GM12801 (cell line): ENCODE results near the gene CLEC16A.

Experiments used
- CTCF ChIP-seq: IDR thresholded peaks from one replicate; pipeline ENCODE4 v1.5.1; 2011; ENCODE audit warnings: control low read depth; ENCODE audit not compliant: insufficient read length; ENCODE audit errors: extremely low read depth

CLEC16A gene

DNA sequence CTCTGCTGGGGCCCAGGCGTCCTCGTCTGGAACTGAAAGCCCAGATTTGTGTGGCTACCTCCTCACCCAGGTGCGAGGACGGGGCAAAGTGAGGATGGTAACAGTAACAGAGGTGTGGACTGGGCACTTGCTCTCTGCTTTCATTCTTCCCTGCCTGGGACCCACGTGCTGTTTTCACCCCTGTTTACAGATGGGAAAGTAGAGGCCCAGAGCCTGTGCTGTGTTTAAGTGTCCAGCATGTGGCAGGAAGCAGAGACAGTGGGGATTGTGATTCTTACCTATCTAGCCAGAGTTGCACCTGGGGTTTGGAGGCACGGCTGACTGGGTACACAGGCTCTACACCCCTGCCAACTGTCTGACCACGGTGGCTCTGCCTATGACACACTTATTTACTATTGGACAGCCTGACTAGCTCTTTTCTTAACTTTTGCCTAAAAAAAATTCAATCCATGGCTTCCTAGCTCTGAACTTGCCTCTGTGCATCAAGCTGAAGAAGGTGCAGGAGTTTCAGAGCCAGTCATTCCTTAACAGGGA, 155.4 kb downstream of the CLEC16A start:
- TF ChIP-seq CTCF, result no peak

GRCh38 chr16:11100239-11100750, 155.9 kb downstream of the CLEC16A start:
- TF ChIP-seq CTCF, result no peak

DNA sequence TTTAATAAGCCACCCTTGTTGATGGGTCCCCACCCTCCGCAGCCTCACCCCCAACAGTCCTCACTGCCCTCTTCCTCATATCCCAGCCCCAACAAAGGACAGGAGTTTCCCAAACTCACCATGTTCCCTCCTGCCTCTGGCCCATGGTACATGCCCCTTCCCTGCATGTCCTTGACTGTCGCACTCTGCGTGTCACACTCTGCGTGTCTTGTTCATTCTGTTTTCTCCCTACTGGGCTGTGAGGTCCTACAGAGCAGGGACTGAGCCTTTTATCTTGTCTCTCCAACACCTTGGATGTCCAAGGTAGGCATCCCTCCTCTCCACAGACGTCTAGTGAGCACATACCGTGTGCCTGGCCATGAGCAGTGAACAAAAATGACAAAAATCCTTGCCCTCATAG, 156.9 kb downstream of the CLEC16A start:
- TF ChIP-seq CTCF, result no peak

- TF ChIP-seq CTCF, result no peak
Observed at GRCh38 chr16:11101695-11102522, 157.5 kb downstream of the CLEC16A start.

GRCh38 chr16:11102523-11102898, 158.1 kb downstream of the CLEC16A start:
- no peak for TF ChIP-seq CTCF

GRCh38 chr16:11104168-11105037, 160.0 kb downstream of the CLEC16A start:
- no peak for TF ChIP-seq CTCF
